ENCODE data around the gene LIMS2. TPM values are rescaled to one million over a fixed set of nuclear protein-coding genes. Genes with fewer than 3 reads are reported as not detected.

Gene LIMS2
- total and polyA plus RNA-seq, 2 donors (not counting 3 experiments of a cell fraction or from before 2014, with no cell fraction given): 48.3 to 55.6 TPM

- Histone ChIP-seq H3K4me1 (ENCODE audit: control insufficient read depth, extremely low read depth, insufficient read depth, low read length) (no peaks in the 10 kb centered on the region), H3K9ac (replicated peaks; ENCODE audit: extremely low read depth, insufficient read depth, low read length) (no peak overlapping the region), H2AFZ (ENCODE audit: low read depth, low read length) (no peak overlapping the region), H3K9me3 (replicated peaks; ENCODE audit: control insufficient read depth, insufficient read depth, low read length) (no peaks in the 10 kb centered on the region), H3K27me3 (ENCODE audit: control insufficient read depth in 2 of 2, insufficient read depth in 2 of 2, low read length in 2 of 2) (no peaks in the 10 kb centered on the region), H3K4me3 (replicated peaks in 1 of 3; ENCODE audit: insufficient read depth in 1 of 3, low read depth in 1 of 3, low read length in 3 of 3) (no peak overlapping the region), H3K27ac (ENCODE audit: insufficient read depth, low read depth, low read length) (no peak overlapping the region), H4K20me1 (replicated peaks; ENCODE audit: control insufficient read depth, extremely low read depth, insufficient read depth, low read length) (no peaks in the 10 kb centered on the region), H3K79me2 (ENCODE audit: control insufficient read depth, insufficient read depth, low read length) (no peaks in the 10 kb centered on the region), H3K36me3 (ENCODE audit: control insufficient read depth in 2 of 2, extremely low read depth in 1 of 2, insufficient read depth in 2 of 2, low read length in 2 of 2) (no peaks in the 10 kb centered on the region), H3K4me2 (ENCODE audit: insufficient read depth, low read length) (no peak overlapping the region), H3K9me1 (replicated peaks; ENCODE audit: control insufficient read depth, extremely low read depth, insufficient read depth, low read length) (no peaks in the 10 kb centered on the region)
- DNase-seq (ENCODE audit: low read depth, low spot score): no peak
- TF ChIP-seq CTCF (IDR thresholded peaks at IDR 0.05; ENCODE audit: extremely low read depth in 1 of 2, insufficient read depth in 1 of 2, low read depth in 1 of 2, low read length in 2 of 2) (no peak), MAX (IDR thresholded peaks at IDR 0.05; ENCODE audit: insufficient read depth, insufficient read length) (no peak)
- no peak for FAIRE-seq
- intact Hi-C loops (cut with micrococcal nuclease): no loop called here
- ChIA-PET CTCF (interaction anchor here (1.0 to 2.5 kb wide), 2 partner anchors 37 to 68 kb away, joined by 3 to 9 read pairs; no protein-coding TSS in a partner anchor), POLR2A (interaction anchor here (0.9 kb wide), 1 partner anchor 37 kb away, joined by 3 read pairs; no protein-coding TSS in a partner anchor)
- dilution Hi-C loops (cut with MboI; ENCODE audit: extremely low pct_ligation_motif_present, low sequenced_read_pairs): no loop called here
- BruUV-seq (replicated peaks): no TSS peak
Measured at GRCh38 chr2:127627740-127628571, 47.4 kb downstream of the LIMS2 start.
